ENCODE results near the gene CPNE5. TPM values are rescaled to one million over a fixed set of nuclear protein-coding genes. Genes with fewer than 3 reads are reported as not detected.
"Not testable (repeated sequence)": the region's sequence is repeated elsewhere in the genome, so short reads cannot be mapped to it uniquely, and the experiment has no call there.

The CPNE5 gene
- total RNA-seq, 1 donor = 0.18 TPM

DNA sequence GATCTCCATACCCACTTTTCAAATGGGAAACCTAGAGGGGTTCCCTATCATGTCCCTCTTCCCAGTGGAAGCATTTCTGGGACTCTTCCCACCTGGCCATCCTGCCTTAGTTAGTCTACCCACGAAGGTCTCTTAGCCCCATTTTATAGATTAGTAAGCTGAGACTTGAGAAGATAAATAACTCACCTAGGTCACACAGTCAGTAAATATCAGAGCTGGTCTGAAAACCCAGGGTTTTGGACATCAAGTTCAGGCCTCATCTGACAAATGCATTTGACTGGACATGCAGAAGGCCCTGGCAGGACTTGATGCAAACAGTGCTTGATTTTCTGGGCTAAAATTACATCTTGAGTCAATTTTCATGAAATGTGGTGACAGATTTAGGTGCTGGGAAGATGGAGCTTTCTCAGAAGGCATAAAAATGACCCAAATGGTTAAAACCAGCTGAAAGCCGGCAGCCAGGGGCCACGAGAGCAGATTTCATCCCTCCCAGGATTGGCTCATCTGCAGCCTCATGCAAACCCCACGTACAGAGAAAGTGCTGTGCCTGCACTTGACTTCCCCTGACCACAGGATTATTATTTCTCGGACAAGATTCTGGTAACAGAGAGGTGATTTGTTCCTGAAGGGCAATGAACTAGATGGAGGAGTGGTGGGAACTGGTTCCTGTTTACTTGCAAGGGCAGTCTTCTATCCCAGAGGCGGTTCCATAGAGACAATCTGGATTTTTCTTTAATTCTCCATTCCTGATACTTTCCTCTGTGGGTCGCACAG lies 23.1 kb downstream of the CPNE5 start:
- no peak overlapping the region for H3K4me3 ChIP-seq (ENCODE audit: low read depth, low read length)
- DNase-seq (ENCODE audit: low read depth) = no peak
- TF ChIP-seq, protein P1, sequence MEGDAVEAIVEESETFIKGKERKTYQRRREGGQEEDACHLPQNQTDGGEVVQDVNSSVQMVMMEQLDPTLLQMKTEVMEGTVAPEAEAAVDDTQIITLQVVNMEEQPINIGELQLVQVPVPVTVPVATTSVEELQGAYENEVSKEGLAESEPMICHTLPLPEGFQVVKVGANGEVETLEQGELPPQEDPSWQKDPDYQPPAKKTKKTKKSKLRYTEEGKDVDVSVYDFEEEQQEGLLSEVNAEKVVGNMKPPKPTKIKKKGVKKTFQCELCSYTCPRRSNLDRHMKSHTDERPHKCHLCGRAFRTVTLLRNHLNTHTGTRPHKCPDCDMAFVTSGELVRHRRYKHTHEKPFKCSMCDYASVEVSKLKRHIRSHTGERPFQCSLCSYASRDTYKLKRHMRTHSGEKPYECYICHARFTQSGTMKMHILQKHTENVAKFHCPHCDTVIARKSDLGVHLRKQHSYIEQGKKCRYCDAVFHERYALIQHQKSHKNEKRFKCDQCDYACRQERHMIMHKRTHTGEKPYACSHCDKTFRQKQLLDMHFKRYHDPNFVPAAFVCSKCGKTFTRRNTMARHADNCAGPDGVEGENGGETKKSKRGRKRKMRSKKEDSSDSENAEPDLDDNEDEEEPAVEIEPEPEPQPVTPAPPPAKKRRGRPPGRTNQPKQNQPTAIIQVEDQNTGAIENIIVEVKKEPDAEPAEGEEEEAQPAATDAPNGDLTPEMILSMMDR (IDR thresholded peaks at IDR 0.05; ENCODE audit: insufficient read depth, low read length) = no peak

DNA sequence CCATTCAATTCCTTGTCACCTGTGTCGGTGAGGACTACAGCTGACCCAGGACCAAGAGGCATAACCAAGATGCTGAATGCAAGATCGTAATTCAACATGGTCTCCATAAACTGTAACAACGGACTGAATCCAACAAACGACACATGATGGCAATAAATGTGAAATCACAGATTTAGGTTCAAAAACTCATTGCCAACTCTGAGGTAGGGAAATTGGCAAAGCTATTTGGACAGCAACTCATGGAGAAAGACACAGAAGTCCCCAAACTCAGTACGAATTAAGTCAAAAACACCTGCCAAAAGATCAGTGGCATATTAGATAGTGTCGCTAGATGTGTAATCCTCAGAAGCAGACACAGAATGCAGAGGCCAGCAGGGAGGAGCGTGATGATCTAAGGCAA lies 25.0 kb downstream of the CPNE5 start:
- TF ChIP-seq, protein P1 (IDR thresholded peaks at IDR 0.05; ENCODE audit: insufficient read depth, low read length) = no peak
- DNase-seq (ENCODE audit: low read depth) = no peak

DNA sequence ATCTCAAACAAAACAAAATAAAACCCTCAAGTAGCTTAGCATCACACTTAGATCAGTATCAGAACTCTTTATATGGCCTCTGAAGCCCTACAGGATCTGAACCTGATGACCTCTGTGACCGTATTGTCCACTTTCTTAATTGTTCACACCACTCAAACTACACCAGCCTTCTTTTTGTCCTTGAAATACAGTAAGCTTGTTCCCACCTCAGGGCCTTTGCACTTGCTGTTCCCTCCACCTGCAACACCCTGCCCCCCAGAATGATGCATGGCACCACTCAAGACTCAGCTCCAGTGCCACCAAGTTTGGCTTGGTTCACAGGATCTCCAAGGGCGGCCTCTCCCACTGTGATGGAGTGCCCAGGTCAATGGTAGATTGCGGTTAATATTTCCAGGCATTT lies 25.7 kb downstream of the CPNE5 start:
- no peak for DNase-seq (ENCODE audit: low read depth)
- TF ChIP-seq, protein P1 (IDR thresholded peaks at IDR 0.05; ENCODE audit: insufficient read depth, low read length) = no peak
- no peak overlapping the region for H3K4me3 ChIP-seq (ENCODE audit: low read depth, low read length)

More for the DNA sequence above, 25.0 kb downstream of the CPNE5 start:
- no peak overlapping the region for H3K4me3 ChIP-seq (ENCODE audit: low read depth, low read length)

DNA sequence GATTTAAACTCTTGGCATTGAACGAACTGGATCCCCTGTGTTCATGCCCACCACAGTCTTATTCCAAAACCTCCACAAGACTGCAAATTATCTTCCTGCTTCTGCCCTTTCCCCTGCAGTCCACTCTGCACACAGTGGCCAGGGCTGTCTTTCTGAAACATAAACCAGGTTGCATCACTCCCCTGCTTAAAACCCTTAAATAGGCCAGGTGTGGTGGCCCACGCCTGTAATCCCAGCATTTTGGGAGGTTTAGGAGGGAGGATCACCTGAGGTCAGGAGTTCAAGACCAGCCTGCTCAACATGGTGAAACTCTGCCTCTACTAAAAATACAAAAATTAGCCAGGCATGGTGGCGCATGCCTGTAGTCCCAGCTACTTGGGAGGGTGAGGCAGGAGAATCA lies 26.2 kb downstream of the CPNE5 start:
- not testable (repeated sequence) for DNase-seq (ENCODE audit: low read depth)

DNA sequence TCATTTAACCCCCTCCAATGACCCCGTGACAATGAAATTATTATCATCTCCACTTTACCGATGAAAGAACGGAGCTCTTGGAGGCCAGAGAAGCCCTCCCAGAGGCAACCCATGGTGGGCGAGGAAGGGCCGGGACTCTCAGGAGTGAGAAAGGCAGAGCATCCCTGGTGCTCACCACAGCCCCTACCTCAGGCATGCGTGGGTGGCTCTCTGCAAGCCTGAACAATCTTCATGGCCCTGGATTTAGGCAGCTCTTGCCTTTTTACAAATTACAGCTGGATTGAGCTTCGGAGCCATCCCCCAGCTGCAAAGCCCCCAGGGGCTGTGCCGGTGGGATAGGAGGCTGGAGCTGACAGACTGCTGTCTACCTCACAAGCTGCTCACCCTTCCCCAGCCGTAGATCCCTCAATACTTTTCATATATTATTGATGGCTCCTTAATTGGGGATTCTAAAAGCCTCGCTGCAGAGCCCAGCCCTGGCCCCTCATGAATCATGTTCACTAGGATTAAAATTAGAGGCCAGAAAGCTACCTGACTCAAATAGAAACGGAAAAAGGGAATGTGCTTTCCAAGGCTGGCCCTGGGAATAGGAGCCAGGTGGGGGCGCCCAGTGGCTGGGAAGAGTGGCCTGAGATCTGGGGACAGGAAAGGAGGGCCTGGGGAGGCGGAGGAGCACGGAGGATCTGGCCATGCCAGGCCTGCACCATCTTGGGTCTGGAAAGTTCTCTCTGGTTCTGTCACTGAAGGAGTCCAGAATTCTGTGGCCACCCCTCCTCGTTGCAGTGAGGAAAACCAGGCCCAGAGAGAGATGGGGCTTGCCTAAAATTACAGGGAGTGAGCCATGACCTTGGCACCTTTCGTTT lies 29.1 kb downstream of the CPNE5 start:
- TF ChIP-seq, protein P1 (IDR thresholded peaks at IDR 0.05; ENCODE audit: insufficient read depth, low read length) = no peak
- no peak for DNase-seq (ENCODE audit: low read depth)
- no peak overlapping the region for H3K4me3 ChIP-seq (ENCODE audit: low read depth, low read length)

More for the DNA sequence above, 26.2 kb downstream of the CPNE5 start:
- not testable (repeated sequence) for H3K4me3 ChIP-seq (ENCODE audit: low read depth, low read length)

DNA sequence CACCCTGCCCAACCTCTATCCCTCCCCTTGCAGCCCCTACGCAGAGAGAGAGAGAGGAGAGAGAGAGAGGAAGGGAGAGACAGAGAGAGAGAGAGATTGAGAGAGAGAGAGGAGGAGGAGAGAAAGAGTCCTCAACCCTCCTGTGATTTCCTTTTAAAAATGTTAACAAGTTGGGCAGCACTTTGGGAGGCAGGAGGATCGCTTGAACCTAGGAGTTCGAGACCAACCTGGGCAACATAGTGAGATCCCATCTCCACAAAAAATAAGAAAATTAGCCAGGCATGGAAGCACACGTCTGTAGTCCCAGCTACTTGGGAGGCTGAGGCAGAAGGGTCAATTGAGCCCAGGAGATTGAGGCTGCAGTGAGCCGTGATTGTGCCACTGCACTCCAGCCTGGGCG lies 30.1 kb downstream of the CPNE5 start:
- TF ChIP-seq, protein P1 (IDR thresholded peaks at IDR 0.05; ENCODE audit: insufficient read depth, low read length) = no peak
- no peak for DNase-seq (ENCODE audit: low read depth)
- H3K4me3 ChIP-seq (ENCODE audit: low read depth, low read length) = no peak overlapping the region

DNA sequence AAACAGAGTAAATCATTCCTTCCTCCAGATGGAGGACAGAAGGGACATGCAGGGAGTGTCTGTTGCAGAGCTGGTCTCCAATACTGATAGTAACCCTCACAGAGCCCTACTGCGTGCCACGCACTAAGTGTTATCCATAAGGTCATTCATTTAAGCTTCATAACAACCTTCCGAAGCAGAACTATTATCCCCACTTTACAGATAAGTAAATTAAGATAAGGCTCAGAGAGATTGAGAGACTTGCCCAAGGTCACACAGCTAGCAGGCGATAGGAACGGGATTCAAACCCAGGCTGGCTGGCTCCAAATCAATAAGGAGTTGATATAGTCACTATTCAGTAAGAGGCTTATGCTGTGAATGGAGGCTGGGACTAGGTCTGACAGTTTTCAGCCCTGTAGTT lies 30.6 kb downstream of the CPNE5 start:
- DNase-seq (ENCODE audit: low read depth) = no peak
- TF ChIP-seq, protein P1 (IDR thresholded peaks at IDR 0.05; ENCODE audit: insufficient read depth, low read length) = no peak
- H3K4me3 ChIP-seq (ENCODE audit: low read depth, low read length) = no peak overlapping the region

Data from fibroblast of the aortic adventitia (primary cell).